Gastrocnemius medialis (tissue), 4 donors: ENCODE measurements around the gene TIAM2.

ENCODE experiments used
- POLR2A ChIP-seq, 2 donors: fragments of 450-650 bp; IDR thresholded peaks; one replicate each; pipeline ENCODE4 v1.6.1; 2017; ENCODE audit warnings: antibody characterized with exemption in 2 of 2, mild to moderate bottlenecking in 2 of 2, moderate library complexity in 2 of 2
- TF ChIP-seq, protein P1 (sequence below), 5 experiments: fragments of 450-650 bp in 3 of 5; fragments of 200-600 bp in 2 of 5; sonication (generic) in 2 of 5; IDR thresholded peaks in 4 of 5; conservative IDR thresholded peaks in 1 of 5; 1 replicate in 4 of 5; 2 replicates in 1 of 5; pipeline ENCODE4 v1.5.1; 2016 to 2019; ENCODE audit warnings: antibody characterized with exemption in 5 of 5, mild to moderate bottlenecking in 3 of 5, moderate library complexity in 3 of 5

DNA sequence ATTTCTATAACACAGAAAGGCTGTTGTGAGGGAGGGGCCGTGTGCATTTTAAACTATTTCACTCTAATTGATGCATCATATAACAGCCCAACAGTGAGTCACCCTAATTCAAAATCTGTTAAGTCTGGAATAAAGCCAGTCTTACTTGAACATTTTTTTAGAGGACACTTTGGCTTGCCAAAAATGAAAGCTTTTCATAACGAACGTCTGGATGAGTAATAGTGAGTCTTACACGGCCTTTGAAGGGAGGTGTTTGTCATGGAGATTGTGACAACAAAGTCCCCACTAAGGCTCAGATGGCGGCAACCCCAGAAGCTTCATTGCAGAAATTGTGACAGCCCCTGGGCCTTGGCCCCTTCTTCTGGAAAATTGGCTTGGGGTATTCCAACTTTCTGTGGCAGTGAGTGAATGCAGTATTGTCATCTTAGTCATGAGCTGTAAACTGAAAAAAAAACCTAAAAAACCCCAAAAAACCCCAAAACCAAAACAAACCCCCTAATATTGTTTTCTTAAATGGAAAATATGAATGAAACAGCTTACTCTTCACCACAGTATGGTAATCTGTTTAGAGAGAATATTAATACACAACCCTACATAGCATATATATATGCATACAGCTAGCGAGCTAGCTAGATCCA is 176.1 kb downstream of the TIAM2 start:
- TF ChIP-seq, protein P1, sequence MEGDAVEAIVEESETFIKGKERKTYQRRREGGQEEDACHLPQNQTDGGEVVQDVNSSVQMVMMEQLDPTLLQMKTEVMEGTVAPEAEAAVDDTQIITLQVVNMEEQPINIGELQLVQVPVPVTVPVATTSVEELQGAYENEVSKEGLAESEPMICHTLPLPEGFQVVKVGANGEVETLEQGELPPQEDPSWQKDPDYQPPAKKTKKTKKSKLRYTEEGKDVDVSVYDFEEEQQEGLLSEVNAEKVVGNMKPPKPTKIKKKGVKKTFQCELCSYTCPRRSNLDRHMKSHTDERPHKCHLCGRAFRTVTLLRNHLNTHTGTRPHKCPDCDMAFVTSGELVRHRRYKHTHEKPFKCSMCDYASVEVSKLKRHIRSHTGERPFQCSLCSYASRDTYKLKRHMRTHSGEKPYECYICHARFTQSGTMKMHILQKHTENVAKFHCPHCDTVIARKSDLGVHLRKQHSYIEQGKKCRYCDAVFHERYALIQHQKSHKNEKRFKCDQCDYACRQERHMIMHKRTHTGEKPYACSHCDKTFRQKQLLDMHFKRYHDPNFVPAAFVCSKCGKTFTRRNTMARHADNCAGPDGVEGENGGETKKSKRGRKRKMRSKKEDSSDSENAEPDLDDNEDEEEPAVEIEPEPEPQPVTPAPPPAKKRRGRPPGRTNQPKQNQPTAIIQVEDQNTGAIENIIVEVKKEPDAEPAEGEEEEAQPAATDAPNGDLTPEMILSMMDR (IDR thresholded peaks at IDR 0.05 in 4 of 5, conservative IDR thresholded peaks at IDR 0.05 in 1 of 5), result no peak
- TF ChIP-seq POLR2A (IDR thresholded peaks at IDR 0.05), result no peak
